ENCODE measurements around the gene RHOJ.
"Not testable (repeated sequence)": the region's sequence is repeated elsewhere in the genome, so short reads cannot be mapped to it uniquely, and the experiment has no call there.

- not testable (repeated sequence) for TF ChIP-seq CTCF (IDR thresholded peaks at IDR 0.05); ZFX (IDR thresholded peaks at IDR 0.05; ENCODE audit: borderline replicate concordance)
These were observed 100.2 kb downstream of the RHOJ start for GRCh38 chr14:63304429-63304828.
